GM21619 (cell line): ENCODE data around the gene SIX1.
A peak's percentile ranks its signal among the peaks of the same experiment; 100 is the strongest.

Experiments
- ATAC-seq: cut with Tn5 transposase; IDR thresholded peaks from one replicate; pipeline ENCODE4 v1.9.1; 2021; ENCODE audit not compliant: unreplicated experiment

SIX1 gene

GRCh38 chr14:60648934-60649874 lies at the start of gene SIX1:
Gene SIX1 (minus strand): TSS chr14:60649477. CDS start chr14:60649189, 288 bp downstream.
- peak; percentile 59 for ATAC-seq

DNA sequence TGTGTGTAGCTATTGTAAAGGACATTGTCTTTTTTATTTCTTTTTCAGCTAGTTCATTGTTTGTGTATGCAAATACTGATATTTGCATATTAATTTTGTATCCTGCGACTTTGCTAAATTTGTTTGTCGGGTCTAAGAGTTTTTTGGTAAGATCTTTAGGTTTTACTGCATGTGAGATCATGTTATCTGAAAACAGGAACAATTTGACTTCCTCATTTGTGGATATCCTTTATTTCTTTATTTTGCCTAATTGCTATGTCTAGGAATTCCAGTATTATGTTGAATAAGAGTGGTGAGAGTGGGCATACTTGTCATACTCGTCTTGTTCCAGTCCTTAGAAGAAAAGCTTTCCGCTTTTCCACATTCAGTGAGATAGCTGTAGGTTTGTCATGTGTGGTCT lies 46.0 kb upstream of the SIX1 start:
- no peak for ATAC-seq

DNA sequence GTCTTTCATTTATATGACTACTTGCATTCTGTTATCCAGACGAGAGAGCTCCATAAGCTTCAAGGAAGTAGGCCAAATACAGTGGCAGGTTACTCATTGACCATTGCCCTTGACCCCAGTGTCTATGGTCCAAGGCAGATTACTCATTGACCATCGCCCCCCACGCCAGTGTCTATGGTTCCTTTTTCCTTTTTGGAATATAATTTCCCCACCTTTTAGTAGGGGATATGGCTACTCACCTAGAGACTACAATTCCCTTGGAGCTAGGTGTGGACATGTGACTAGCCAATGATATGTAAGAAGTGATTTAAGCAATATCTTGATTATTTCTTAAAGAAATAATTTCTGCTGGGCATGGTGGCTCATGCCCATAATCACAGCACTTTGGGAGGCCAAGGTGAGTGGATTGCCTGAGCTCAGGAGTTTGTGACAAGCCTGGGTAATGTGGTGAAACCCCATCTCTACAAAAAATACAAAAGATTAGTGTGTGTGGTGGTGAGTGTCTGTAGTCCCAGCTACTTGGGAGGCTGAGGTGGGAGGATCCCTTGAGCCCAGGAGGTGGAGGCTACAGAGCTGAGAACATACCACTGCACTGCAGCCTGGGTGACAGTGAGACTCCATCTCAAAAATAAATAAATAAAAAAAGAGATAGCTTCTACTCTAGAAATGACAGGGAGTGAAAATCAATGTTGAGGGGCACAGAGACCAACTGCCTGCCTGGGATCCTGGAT lies 42.3 kb upstream of the SIX1 start:
- ATAC-seq: no peak

GRCh38 chr14:60686865-60687264 lies 37.6 kb upstream of the SIX1 start:
- ATAC-seq: no peak

GRCh38 chr14:60684203-60684602 lies 34.9 kb upstream of the SIX1 start:
- no peak for ATAC-seq

DNA sequence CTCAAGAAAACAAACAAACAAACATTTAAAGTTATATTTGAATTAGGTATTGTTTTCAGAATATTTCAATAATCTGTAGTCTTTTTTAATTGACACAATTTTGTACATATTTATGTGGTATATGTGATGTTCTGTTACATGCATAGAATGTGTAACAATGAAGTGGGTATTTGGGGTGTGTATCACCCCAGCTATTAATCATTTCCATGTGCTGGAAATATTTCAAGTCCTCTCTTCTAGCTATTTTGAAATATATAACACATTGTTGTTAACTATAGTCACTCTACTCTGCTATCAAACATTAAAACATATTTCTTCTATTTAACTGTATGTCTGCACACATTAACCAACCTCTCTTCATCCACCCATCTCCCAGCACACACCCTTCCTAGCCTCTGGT lies 32.0 kb upstream of the SIX1 start:
- no peak for ATAC-seq

DNA sequence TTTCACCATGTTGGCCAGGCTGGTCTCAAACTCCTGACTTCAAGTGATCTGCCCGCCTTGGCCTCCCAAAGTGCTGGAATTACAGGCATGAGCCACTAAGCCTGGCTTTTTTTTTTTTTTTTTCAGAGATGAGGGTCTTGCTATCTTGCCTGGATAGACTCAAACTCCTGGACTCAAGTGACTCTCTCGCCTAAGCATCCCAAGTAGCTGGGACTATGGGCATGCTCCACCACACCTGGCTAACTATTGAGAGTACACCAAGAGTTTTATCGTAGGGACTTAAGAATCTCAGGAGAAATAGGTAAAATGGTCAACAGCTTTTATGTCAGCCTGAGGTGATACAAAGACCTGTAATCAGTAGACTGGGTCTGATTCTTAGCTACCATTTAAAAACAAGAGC lies 31.2 kb upstream of the SIX1 start:
- ATAC-seq: no peak

GRCh38 chr14:60679566-60680258 lies 30.4 kb upstream of the SIX1 start:
- no peak for ATAC-seq

- ATAC-seq: no peak
Observed at GRCh38 chr14:60677701-60678100, 28.4 kb upstream of the SIX1 start.

DNA sequence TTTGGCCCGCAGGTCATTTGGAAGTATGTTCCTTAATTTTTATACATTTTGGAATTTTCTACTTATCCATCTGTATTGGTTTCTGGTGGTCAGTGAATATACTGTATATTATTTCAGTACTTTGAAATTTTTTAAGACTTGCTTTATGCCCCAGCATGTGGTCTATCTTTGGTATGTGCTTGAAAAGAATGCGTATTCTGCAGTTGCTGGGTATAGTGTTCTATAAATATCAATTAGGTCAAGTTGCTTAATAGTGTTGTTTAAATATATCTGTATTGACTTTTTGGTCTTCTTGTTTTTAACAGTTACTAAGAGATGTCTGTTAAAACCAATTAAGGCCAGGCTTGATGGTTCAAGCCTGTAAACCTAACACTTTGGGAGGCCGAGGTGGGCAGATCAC lies 21.7 kb upstream of the SIX1 start:
- ATAC-seq: no peak

- no peak for ATAC-seq
Observed at GRCh38 chr14:60668431-60669112, 19.3 kb upstream of the SIX1 start.

- no peak for ATAC-seq
Observed at GRCh38 chr14:60665177-60665550, 15.9 kb upstream of the SIX1 start.

GRCh38 chr14:60662982-60663381 lies 13.7 kb upstream of the SIX1 start:
- ATAC-seq: no peak

DNA sequence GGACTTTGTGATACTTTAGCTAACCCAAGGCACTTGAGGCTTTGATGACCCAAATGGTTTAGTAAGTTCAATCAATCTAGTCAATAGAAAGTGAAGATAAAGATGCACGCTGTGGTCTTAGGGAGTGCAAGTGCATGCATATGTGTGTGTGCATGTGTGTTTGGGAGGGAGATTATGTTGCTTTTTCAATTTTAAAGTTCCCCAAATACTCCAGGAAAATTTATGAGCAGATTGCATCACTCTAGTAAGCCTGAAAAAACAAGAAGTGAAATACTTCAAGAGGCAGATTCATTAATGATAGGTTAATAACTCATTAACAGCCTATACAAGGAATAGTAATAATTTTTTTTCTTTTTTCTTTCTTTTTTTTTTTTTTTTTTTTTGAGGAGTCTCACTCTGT lies 12.4 kb upstream of the SIX1 start:
- no peak for ATAC-seq

GRCh38 chr14:60658909-60659585 lies 9.8 kb upstream of the SIX1 start:
- ATAC-seq: no peak

GRCh38 chr14:60658211-60658690 lies 9.0 kb upstream of the SIX1 start:
- no peak for ATAC-seq

DNA sequence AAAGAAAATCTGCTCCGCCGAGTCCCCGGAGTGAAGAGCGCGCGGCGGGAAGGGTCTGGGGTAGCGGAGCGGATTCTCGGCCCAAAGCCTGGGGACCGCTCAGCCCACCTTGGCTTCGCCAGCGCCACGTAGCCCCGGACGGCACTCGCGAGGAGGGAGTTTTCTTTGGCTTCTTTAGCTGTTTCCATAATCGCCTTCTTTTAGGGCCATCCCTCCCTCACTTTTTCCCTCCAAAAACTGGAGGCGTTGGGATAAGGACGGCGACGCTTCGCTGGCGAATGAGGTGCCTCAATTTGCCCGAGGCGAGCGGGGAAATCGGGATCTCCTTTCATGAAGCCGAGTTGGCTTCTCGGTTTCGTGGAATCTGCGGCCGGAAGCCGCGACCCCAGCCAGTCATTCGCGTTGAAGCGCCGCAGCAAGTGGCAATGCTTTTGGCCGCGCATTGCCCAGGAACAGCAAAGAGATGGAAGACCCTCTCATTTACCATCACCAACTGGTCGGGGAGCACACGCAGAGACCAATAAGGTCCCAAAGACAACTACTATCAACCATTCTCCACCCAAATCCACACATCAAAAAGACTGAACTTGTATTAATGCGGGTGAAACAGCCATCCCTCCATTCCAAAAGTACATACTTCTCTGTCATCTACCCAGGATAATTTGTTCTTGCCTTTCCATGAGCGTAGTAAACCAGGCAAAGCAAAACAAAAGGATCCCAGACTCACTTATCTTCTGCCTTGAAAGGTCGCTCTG lies 8.4 kb upstream of the SIX1 start:
- no peak for ATAC-seq

DNA sequence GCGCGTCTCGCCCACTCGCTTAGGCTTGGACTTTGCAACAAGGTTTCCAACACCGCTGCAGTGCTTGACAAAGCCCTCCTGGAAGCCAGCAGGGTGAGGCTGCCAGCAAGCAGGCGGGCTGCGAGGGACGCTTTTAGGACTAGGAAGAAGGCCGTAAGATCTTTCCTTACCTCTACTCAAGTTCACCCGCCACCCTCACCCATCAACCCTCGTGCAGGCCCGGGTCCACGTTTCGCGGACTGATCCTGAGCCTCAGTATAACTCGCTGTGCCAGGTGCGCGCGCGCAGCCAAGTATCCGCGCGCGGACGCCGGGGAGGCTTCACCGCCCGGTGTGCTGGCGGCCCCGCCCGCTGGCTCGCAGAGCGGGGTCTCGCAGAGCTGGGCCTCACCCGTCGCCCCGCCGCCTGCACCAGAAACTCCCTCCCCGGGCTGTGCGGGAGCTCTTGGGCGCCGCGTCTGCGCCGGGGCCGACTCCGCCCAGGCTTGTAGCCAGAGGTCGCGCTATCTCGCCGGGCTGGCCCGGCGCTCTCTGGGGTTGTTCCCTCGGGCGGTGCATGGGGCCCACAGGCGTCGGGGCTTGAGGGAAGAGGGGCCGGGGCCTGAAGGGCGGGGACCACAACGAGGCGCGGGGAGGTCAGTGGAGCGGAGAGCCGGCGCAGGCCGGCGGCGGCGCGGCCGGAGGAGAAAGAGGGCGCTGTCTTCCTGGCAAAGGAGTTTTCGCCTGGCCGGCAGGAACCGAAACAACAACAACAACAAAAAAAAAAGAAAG lies 7.6 kb upstream of the SIX1 start:
- ATAC-seq: peak; percentile 86
